ENCODE results near the gene CARD6.
"Not testable (repeated sequence)": the region's sequence is repeated elsewhere in the genome, so short reads cannot be mapped to it uniquely, and the experiment has no call there.

The CARD6 gene

DNA sequence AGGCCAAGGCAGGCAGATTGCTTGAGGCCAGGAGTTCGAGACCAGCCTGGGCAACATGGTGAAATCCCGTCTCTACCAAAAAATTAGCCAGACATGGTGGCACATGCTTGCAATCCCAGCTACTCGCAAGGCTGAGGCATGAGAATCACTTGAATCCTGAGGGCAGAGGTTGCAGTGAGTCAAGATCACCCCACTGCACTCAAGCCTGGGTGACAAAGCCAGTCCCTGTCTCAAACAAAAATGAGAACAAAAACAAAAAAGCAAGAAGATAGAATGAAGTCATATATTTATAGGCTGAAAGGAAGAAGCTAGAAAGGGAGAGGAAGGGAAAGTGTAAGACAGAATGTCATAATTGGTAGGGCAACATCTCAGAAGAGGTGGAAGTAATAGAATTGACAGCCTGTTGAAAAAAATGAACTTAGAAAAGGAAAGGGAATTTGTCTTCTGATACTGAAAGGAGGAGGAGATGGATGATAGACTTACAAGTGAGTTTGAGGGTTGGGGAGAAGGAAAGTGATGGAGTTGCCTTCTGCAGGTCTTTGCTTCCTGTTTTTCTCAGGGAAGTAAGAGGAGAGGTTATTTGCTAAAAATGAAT lies 32.2 kb downstream of the CARD6 start:
- DNase-seq = no peak

DNA sequence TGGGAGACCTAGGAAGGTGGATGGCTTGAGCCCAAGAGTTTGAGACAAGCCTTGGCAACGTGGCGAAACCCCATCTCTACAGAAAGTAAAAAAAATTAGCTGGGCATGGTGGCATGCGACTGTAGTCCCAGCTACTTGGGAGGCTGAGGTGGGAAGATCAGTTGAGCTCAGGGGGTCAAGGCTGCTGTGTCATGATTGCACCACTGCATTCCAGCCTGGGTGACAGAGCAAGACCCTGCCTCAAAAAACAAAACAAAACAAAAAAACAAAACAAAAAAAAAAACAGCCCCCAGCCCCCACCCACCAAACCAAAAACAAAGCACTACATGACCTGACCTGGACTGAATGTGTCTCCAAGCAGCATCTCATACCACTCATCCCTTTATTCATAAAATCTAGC lies 34.8 kb downstream of the CARD6 start:
- no peak for DNase-seq

DNA sequence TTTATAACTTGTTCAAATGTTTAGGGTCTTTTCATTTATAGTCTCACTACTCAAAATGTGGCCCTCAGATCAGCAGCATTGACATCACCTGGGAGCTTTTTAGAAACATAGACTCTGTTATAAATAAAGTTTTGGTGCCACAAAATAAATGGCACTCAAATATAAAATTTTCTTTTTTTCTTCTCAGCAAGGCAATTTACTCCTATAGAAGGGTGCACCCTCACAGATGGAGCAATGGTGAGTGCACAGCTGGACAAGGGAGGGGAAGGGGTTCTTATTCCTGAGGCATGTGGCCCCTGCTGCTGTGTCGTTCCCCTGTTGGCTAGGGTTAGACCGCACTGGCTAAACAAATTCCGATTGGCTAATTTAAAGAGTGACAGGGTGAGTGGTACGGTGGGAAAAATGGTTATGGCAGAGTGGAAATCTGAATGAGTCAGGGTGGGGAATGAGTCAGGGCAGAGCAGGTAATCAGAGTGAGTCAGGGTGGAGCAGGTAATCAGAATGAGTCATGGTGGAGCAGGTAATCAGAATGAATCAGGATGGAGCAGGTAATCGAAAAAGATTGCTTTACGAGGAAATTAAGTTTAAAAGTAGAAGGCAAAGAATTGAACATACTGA lies 36.3 kb downstream of the CARD6 start:
- DNase-seq = no peak

- no peak for DNase-seq
Observed at GRCh38 chr5:40879163-40879942, 38.2 kb downstream of the CARD6 start.

DNA sequence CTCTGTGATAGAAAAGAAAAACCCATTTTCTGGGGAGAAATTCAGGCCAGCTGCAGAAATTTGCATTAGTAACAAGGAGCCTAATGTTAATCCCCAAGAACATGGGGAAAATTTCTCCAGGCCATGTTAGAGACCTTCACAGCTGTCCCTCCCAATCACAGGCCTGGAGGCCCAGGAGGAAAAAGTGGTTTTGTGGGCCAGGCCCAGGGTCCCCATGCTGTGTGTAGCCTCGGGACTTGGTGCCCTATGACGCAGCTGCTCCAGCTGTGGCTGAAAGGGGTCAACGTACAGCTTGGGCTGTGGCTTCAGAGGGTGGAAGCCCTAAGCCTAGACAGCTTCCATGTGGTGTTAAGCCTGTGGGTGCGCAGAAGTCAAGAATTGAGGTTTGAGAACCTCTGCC lies 41.1 kb downstream of the CARD6 start:
- no peak for DNase-seq

DNA sequence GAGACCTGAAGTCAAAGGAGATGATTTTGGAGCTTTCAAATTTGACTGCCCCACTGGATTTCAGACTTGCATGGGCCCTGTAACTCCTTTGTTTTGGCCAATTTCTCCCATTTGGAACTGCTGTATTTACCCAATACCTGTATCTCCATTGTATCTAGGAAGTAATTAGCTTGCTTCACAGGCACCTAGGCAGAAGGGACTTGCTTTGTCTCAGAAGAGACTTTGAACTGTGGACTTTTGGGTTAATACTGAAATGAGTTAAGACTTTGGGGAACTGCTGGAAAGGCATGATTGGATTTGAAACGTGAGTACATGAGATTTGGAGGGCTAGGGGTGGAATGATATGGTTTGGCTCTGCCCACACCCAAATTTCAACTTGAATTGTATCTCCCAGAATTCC lies 41.9 kb downstream of the CARD6 start:
- not testable (repeated sequence) for DNase-seq

- not testable (repeated sequence) for DNase-seq
Observed at GRCh38 chr5:40895440-40896425, 54.6 kb downstream of the CARD6 start.

DNA sequence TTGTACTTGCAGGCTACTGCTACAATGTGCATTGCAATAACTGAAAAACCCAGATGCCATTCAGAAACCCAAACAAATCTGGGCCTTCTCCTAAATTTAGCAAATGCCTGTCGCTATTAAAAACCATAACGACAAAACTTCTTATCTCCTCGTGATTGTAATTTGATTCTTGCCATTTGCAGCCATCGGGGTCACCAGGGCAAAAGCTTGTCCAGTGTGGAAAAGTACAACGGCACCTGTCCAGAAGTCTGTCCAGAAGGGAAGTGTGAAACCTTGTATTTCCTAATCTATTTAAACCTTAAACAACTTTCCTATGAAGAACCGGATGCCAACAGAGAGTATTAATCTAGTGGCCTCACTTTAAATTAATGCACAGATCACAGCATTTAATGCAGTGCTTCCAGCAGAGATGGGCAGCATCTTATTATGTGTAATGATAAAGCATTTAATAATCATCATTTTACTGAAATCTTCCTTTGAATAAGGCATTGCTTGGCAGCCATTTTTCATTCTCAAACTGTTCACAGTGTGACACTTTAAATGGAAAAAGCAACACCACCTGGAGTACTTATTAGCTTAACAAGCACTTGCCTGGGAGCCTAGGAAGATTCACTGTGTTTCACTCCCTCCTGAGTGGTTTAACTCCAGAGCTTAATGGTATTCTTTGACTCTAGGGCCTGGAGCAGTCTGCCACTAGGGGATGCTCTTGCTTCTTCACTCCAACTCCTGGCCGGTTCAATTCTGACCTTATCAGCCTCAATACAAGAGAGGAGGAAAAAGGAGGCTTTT lies 63.2 kb downstream of the CARD6 start:
- no peak for DNase-seq

DNA sequence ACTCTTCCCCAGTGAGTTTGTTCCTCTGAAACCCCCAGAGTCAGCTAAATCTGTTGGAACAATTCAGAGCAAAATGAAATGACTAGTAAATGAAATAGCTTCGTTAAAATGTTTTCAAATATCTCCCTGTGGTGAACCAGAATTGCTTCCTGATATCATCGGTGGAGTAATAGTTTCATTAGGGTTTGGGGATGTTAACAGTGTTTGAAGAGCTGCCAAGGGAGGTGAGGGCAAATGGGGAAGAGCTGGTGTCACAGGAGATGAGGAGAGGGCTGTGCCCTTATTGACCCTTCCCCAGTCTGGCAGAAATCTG lies 63.8 kb downstream of the CARD6 start:
- DNase-seq = no peak

DNA sequence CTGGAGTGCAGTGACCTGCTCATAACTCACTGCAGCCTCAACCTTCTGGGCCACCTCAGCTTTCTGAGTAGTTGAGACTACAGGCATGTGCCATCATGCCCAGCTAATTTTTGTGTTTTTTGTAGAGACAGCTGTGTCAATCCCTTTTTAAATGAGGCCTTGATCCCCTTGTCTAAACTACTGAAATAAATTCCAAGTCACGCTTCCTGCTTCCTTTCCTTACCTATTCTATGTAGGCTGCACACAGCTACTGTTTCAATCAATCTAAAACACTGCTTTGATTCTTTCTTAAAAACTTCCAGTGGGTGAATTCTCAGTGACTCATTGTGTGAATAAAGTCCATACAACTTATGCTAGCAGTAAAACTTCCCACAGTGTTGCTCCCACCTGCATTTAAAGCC lies 65.2 kb downstream of the CARD6 start:
- no peak for DNase-seq

DNA sequence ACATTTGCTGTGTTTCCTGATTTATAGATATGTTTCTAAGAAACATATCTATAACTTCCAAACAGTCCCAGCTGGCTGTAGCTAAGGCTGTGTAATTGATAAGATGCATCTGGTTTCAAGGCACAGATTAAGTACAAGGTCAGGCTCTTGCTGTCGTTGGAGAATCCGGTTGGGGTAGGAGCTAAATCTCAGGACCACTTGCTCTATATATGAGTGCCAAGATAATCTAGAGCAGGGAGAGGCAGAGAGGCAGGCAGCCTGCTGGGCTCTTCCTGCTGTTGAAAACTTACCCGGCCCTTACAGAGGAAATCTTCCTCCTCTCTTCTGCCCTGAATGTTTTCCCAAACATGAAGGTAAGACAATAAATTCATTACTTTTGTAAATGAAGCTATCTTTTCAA lies 68.1 kb downstream of the CARD6 start, which contains the start of gene C7:
Gene C7 (plus strand): TSS at position 234 of the 400 bp plus-strand sequence. CDS start 114 bp downstream, at position 348.
- DNase-seq = no peak

GRCh38 chr5:40909723-40910122 lies 68.6 kb downstream of the CARD6 start:
- DNase-seq = no peak

Measured in NK-92 treated with Interleukin-12 subunit alpha and Interleukin-12 subunit beta, amount 100 ng/mL, for 24 hours (cell line).